SK-N-SH (cell line): ENCODE results near the gene ZNF227. TPM values are rescaled to one million over a fixed set of nuclear protein-coding genes. Genes with fewer than 3 reads are reported as not detected.

Experiments used
- CTCF ChIA-PET: fragments of 300-600, 350-600 bp; formaldehyde crosslinking; extraction: SDS; loops from one replicate; lab custom pipeline; 2021; lab: Yijun Ruan, JAX
- POLR2A ChIA-PET: fragments of 350-600 bp; sonication (Branson Sonifier 250); formaldehyde crosslinking; extraction: SDS; loops from one replicate; lab custom pipeline; 2020; ENCODE audit warnings: antibody characterized with exemption, inconsistent platforms; lab: Yijun Ruan, JAX
- DNase-seq: peaks from one replicate; pipeline ENCODE4 v3.0.0; 2012
- H2AFZ ChIP-seq: fragments of 200-600 bp; sonication (generic); 2 replicates; pipeline ENCODE4 v1.8.1; 2016; ENCODE audit warnings: antibody characterized with exemption, mild to moderate bottlenecking, low read depth
- H3F3A ChIP-seq: fragments of 200-600 bp; sonication (generic); replicated peaks from 2 replicates; pipeline ENCODE3; 2016; ENCODE audit warnings: antibody characterized with exemption, mild to moderate bottlenecking; ENCODE audit not compliant: insufficient read depth
- H3K27ac ChIP-seq, 2 experiments: fragments of 200-500 bp in 1 of 2; fragments of 200-600 bp in 1 of 2; sonication (Bioruptor generic) in 1 of 2; sonication (generic), shearing (Covaris generic) in 1 of 2; 2 replicates each; pipeline versions ENCODE4 v1.5.1 to v1.6.1; 2014 to 2016; ENCODE audit warnings: low read depth in 2 of 2, inconsistent platforms in 1 of 2, low read length in 1 of 2, mild to moderate bottlenecking in 1 of 2, mixed read lengths in 1 of 2
- H3K27me3 ChIP-seq: fragments of 200-600 bp; sonication (generic), shearing (Covaris generic); 2 replicates; pipeline ENCODE4 v1.6.1; 2016; ENCODE audit warnings: mixed run types; ENCODE audit not compliant: insufficient read depth
- H3K36me3 ChIP-seq, 2 experiments: fragments of 200-500 bp in 1 of 2; fragments of 200-600 bp in 1 of 2; sonication (Bioruptor generic) in 1 of 2; sonication (generic) in 1 of 2; replicated peaks in 1 of 2; 2 replicates each; pipeline versions ENCODE3 to v1.5.1; 2014 to 2016; ENCODE audit warnings: low read length in 1 of 2, mild to moderate bottlenecking in 1 of 2; ENCODE audit not compliant: insufficient read depth in 2 of 2, control insufficient read depth in 1 of 2
- H3K4me1 ChIP-seq, 2 experiments: fragments of 200-500 bp in 1 of 2; fragments of 200-600 bp in 1 of 2; sonication (Bioruptor generic) in 1 of 2; sonication (generic), shearing (Covaris generic) in 1 of 2; 2 replicates each; pipeline versions ENCODE4 v1.5.1 to v1.6.1; 2014 to 2016; ENCODE audit warnings: low read depth in 1 of 2, low read length in 1 of 2, mixed run types in 1 of 2; ENCODE audit not compliant: insufficient read depth in 2 of 2, control insufficient read depth in 1 of 2
- H3K4me2 ChIP-seq: fragments of 200-600 bp; sonication (generic), shearing (Covaris generic); 2 replicates; pipeline ENCODE4 v1.6.1; 2017; ENCODE audit warnings: mixed run types
- H3K4me3 ChIP-seq, 2 experiments: fragments of 200-500 bp in 1 of 2; fragments of 200-600 bp in 1 of 2; sonication (Bioruptor generic) in 1 of 2; sonication (generic), shearing (Covaris generic) in 1 of 2; 2 replicates each; pipeline versions ENCODE4 v1.5.1 to v1.8.1; 2014 to 2016; ENCODE audit warnings: low read depth in 2 of 2, inconsistent platforms in 1 of 2, low read length in 1 of 2, mild to moderate bottlenecking in 1 of 2, mixed read lengths in 1 of 2, moderate library complexity in 1 of 2
- H3K79me2 ChIP-seq: fragments of 200-600 bp; sonication (generic); 2 replicates; pipeline ENCODE4 v1.8.1; 2017; ENCODE audit warnings: mild to moderate bottlenecking; ENCODE audit not compliant: insufficient read depth
- H3K9ac ChIP-seq: fragments of 200-600 bp; sonication (generic); 2 replicates; pipeline ENCODE4 v1.6.1; 2017; ENCODE audit warnings: mixed run types
- H3K9me2 ChIP-seq: fragments of 200-600 bp; sonication (generic); 2 replicates; pipeline ENCODE4 v1.6.1; 2017; ENCODE audit warnings: mixed run types
- H3K9me3 ChIP-seq: fragments of 200-600 bp; sonication (generic); 2 replicates; pipeline ENCODE4 v1.6.1; 2017; ENCODE audit warnings: mixed run types, mild to moderate bottlenecking, moderate library complexity
- H4K20me1 ChIP-seq: fragments of 200-600 bp; sonication (generic); 2 replicates; pipeline ENCODE4 v1.6.1; 2017; ENCODE audit warnings: mild to moderate bottlenecking, mixed run types; ENCODE audit not compliant: insufficient read depth
- JUND ChIP-seq: IDR thresholded peaks from 2 replicates; pipeline ENCODE4 v1.4.0; 2012
- MEF2A ChIP-seq: IDR thresholded peaks from 2 replicates; pipeline ENCODE4 v1.4.0; 2012; ENCODE audit warnings: low read depth, borderline replicate concordance
- NFIC ChIP-seq: IDR thresholded peaks from 2 replicates; pipeline ENCODE4 v1.4.0; 2012; ENCODE audit warnings: borderline replicate concordance
- RAD21 ChIP-seq: IDR thresholded peaks from 2 replicates; pipeline ENCODE4 v1.6.1; 2012; ENCODE audit warnings: mild to moderate bottlenecking, low read length
- RCOR1 ChIP-seq: fragments of 150-350 bp; IDR thresholded peaks from 2 replicates; pipeline ENCODE4 v1.6.1; 2017; ENCODE audit warnings: antibody characterized with exemption, low read length
- RFX5 ChIP-seq: IDR thresholded peaks from 2 replicates; pipeline ENCODE4 v1.6.1; 2012; ENCODE audit warnings: mild to moderate bottlenecking, improper control_type of control experiment, low read length
- RXRA ChIP-seq: IDR thresholded peaks from 2 replicates; pipeline ENCODE4 v1.4.0; 2012; ENCODE audit warnings: low read depth, mild to moderate bottlenecking, borderline replicate concordance
- TAF1 ChIP-seq: IDR thresholded peaks from 2 replicates; pipeline ENCODE4 v1.6.1; 2012; ENCODE audit warnings: low read depth, mild to moderate bottlenecking, low read length, moderate library complexity, borderline replicate concordance
- TEAD4 ChIP-seq: IDR thresholded peaks from 2 replicates; pipeline ENCODE4 v1.4.0; 2012; ENCODE audit warnings: mild to moderate bottlenecking, borderline replicate concordance; ENCODE audit not compliant: insufficient read depth
- YY1 ChIP-seq: IDR thresholded peaks from 2 replicates; pipeline ENCODE4 v1.4.0; 2012; ENCODE audit warnings: low read depth, mild to moderate bottlenecking
- WGBS: methylation state at CpG from one replicate; pipeline ENCODE4 v1.1.6; 2017; ENCODE audit warnings: low lambda C conversion rate; 5-methylcytosine and 5-hydroxymethylcytosine counted together
- polyA plus RNA-seq, 3 experiments: library from polyadenylated mRNA; depleted of rRNA; stranded (reverse); fragments of >200 nt; gene quantifications; 2 replicates each; pipeline ENCODE4 v1.2.3, GENCODE V29; 2012
- TF ChIP-seq, protein P1 (sequence below): fragments of 150-350 bp; IDR thresholded peaks from 2 replicates; pipeline ENCODE4 v1.6.1; 2016; ENCODE audit warnings: mild to moderate bottlenecking, low read depth, low read length
- TF ChIP-seq, protein P2 (sequence below): IDR thresholded peaks from 2 replicates; pipeline ENCODE4; 2012
- TF ChIP-seq, protein P3 (sequence below): IDR thresholded peaks from 2 replicates; pipeline ENCODE4 v1.4.0; 2012; ENCODE audit warnings: low read depth, borderline replicate concordance
- TF ChIP-seq, protein P4 (sequence below): fragments of 150-350 bp; IDR thresholded peaks from 2 replicates; pipeline ENCODE4 v1.6.1; 2017; ENCODE audit warnings: antibody characterized with exemption, low read length, low read depth, borderline replicate concordance

Gene ZNF227
- polyA plus RNA-seq, 1 of the 3 experiments (the other 2 are of a cell fraction), result 8.3 TPM

DNA sequence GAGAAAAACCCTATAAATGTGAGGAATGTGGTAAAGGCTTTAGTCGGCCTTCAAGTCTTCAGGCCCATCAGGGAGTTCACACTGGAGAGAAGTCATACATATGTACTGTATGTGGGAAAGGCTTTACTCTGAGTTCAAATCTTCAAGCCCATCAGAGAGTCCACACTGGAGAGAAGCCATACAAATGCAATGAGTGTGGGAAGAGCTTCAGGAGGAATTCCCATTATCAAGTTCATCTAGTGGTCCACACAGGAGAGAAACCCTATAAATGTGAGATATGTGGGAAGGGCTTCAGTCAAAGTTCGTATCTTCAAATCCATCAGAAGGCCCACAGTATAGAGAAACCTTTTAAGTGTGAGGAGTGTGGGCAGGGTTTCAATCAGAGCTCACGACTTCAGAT lies 35.7 kb upstream of the ZNF227 start:
- H3K79me2 ChIP-seq, result 0 out of 2 replicates have a peak, but pooled peaks cover 2% of the 10 kb centered on the region
- POLR2A ChIA-PET, result no interaction called here
- no peaks in the 10 kb centered on the region for H3K27me3 ChIP-seq
- H3K4me3 ChIP-seq, result peak overlapping the region in 1 of 2 experiments; percentile 3; a peak in 1 of 4 replicates
- CTCF ChIA-PET, result no interaction called here
- H2AFZ ChIP-seq, result no peak overlapping the region
- H3K4me2 ChIP-seq, result no peak overlapping the region
- no peaks in the 10 kb centered on the region for H3K9me2 ChIP-seq
- H3K27ac ChIP-seq, result no peak overlapping the region
- no peak for DNase-seq
- H3F3A ChIP-seq, result peaks cover 7% of the 10 kb centered on the region
- H3K36me3 ChIP-seq, result peaks cover 53 to 58% of the 10 kb centered on the region in 2 experiments
- H3K9me3 ChIP-seq, result peaks cover 19% of the 10 kb centered on the region; the same call in 1 of the 2 replicates
- no peak overlapping the region for H3K9ac ChIP-seq
- H4K20me1 ChIP-seq, result no peaks in the 10 kb centered on the region
- no peaks in the 10 kb centered on the region for H3K4me1 ChIP-seq
- WGBS, result 92% methylated on average over 3 of the region's 3 CpGs
- TF ChIP-seq, protein P1, sequence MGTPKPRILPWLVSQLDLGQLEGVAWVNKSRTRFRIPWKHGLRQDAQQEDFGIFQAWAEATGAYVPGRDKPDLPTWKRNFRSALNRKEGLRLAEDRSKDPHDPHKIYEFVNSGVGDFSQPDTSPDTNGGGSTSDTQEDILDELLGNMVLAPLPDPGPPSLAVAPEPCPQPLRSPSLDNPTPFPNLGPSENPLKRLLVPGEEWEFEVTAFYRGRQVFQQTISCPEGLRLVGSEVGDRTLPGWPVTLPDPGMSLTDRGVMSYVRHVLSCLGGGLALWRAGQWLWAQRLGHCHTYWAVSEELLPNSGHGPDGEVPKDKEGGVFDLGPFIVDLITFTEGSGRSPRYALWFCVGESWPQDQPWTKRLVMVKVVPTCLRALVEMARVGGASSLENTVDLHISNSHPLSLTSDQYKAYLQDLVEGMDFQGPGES, result no peak
- no peak for TF ChIP-seq MEF2A
- TF ChIP-seq, protein P2, sequence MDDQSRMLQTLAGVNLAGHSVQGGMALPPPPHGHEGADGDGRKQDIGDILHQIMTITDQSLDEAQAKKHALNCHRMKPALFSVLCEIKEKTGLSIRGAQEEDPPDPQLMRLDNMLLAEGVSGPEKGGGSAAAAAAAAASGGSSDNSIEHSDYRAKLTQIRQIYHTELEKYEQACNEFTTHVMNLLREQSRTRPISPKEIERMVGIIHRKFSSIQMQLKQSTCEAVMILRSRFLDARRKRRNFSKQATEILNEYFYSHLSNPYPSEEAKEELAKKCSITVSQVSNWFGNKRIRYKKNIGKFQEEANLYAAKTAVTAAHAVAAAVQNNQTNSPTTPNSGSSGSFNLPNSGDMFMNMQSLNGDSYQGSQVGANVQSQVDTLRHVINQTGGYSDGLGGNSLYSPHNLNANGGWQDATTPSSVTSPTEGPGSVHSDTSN, result no peak
- TF ChIP-seq NFIC, result no peak
- no peak for TF ChIP-seq RXRA
- TF ChIP-seq, protein P3, sequence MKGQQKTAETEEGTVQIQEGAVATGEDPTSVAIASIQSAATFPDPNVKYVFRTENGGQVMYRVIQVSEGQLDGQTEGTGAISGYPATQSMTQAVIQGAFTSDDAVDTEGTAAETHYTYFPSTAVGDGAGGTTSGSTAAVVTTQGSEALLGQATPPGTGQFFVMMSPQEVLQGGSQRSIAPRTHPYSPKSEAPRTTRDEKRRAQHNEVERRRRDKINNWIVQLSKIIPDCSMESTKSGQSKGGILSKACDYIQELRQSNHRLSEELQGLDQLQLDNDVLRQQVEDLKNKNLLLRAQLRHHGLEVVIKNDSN, result no peak
- TF ChIP-seq RFX5, result no peak
- no peak for TF ChIP-seq TEAD4
- no peak for TF ChIP-seq RCOR1
- no peak for TF ChIP-seq RAD21
- no peak for TF ChIP-seq JUND
- TF ChIP-seq TAF1, result no peak
- TF ChIP-seq, protein P4, sequence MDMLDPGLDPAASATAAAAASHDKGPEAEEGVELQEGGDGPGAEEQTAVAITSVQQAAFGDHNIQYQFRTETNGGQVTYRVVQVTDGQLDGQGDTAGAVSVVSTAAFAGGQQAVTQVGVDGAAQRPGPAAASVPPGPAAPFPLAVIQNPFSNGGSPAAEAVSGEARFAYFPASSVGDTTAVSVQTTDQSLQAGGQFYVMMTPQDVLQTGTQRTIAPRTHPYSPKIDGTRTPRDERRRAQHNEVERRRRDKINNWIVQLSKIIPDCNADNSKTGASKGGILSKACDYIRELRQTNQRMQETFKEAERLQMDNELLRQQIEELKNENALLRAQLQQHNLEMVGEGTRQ, result no peak
- TF ChIP-seq, all 33 proteins: peak for 0

DNA sequence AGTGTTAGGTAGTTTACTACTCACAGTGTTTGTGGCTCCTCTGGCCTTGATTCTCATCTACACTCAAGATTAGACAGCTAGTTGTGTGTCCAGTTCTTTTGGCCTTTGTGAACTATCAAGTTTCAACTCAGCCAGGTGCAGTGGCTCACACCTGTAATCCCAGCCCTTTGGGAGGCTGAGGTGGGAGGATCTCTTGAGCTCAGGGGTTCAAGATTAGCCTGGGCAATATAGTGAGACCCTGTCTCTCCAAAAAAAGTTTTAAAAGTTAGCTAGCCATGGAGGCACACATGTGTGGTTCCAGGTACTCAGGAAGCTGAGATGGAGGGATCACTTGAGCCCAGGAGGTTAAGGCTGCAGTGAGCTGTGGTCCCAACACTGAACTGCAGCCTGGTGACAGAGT lies 31.4 kb upstream of the ZNF227 start:
- Histone ChIP-seq H3K4me1 (no peaks in the 10 kb centered on the region), H3K27ac (no peak overlapping the region), H3K4me2 (no peak overlapping the region), H3F3A (peaks cover 7% of the 10 kb centered on the region), H3K4me3 (no peak overlapping the region), H4K20me1 (no peaks in the 10 kb centered on the region), H3K27me3 (no peaks in the 10 kb centered on the region), H3K79me2 (no peaks in the 10 kb centered on the region), H3K9ac (no peak overlapping the region), H3K9me2 (0 out of 2 replicates have a peak, but pooled peaks cover 2% of the 10 kb centered on the region), H2AFZ (no peak overlapping the region), H3K36me3 (peaks cover 10 to 14% of the 10 kb centered on the region in 2 experiments), H3K9me3 (peaks cover 5% of the 10 kb centered on the region; the same call in 1 of the 2 replicates)
- ChIA-PET POLR2A (no interaction called here), CTCF (no interaction called here)
- no peak for DNase-seq
- TF ChIP-seq YY1, result no peak
- TF ChIP-seq, protein P3, result no peak
